Germinal center (tissue), 1 donor: ENCODE data around the gene UEVLD.
"Not testable (repeated sequence)": the region's sequence is repeated elsewhere in the genome, so short reads cannot be mapped to it uniquely, and the experiment has no call there.

Experiments used
- DNase-seq: peaks from one replicate; pipeline ENCODE4 v3.0.0; 2012; ENCODE audit warnings: mixed read lengths, low spot score

Gene UEVLD

GRCh38 chr11:18588297-18589252 lies at the start of gene UEVLD:
TSS of gene UEVLD (minus strand) at chr11:18588734. CDS start at chr11:18588654, 80 bp downstream.
- peak; percentile 81 for DNase-seq

GRCh38 chr11:18634140-18635032 lies 45.9 kb upstream of the UEVLD start, which contains the start of gene SPTY2D1:
TSS of gene SPTY2D1 (minus strand) at chr11:18634342. CDS start at chr11:18634257, 85 bp downstream.
- DNase-seq = peak; percentile 95

- peak; percentile 14 for DNase-seq
Measured at GRCh38 chr11:18633256-18634139, 45.0 kb upstream of the UEVLD start.

DNA sequence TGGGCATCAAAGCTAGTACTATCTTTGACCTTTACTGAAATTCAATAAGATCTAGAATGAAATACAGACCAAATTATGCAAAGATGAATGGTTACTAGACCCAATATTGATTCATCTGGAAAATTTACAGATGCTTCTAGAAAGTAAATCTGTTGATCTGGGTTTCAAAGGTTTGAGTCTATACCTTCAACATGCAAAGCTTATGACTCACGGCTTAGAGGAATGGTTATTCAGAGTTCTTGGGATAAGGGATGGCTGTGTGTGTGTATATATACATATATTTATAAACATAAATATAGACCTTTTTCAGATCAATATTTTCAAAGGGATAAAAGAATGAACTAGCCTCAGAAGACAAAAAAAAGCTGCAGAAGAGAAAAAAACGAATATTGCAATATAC lies 44.3 kb upstream of the UEVLD start:
- no peak for DNase-seq

GRCh38 chr11:18624161-18624560 lies 35.6 kb upstream of the UEVLD start:
- DNase-seq = no peak

- DNase-seq = no peak
Measured at GRCh38 chr11:18623707-18624106, 35.2 kb upstream of the UEVLD start.

DNA sequence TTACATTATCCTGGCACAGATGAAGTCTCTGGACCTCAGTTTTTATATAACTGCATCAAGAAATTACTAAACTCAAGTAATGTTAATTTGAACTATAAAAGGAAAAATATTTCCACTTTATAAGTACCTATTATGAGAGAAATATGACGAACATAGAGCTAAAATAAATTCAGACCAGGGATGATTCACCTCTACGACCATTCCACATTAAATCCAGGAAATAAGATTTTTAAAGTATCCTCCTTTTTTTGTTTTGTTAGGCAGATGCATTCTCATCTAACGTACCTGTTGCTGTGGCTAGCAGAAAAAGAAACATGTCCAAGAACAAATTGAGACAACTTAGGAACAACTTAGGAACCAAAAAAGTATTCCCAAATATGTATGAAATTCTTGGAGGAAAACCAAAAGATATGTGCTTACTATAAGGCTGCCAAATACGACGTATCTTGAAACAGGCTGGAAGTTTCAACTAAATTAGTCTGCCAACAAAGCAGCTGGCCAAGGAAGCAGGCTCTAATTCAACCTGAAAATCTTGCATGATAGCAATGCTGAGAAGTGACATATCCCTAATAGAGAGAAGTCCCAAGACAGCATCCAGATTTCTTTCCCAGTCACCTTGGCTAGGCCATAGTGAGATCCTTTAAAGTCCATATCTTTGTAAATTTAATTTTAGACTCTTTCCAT lies 29.9 kb upstream of the UEVLD start:
- DNase-seq = no peak

GRCh38 chr11:18617688-18618341 lies 29.3 kb upstream of the UEVLD start:
- no peak for DNase-seq

DNA sequence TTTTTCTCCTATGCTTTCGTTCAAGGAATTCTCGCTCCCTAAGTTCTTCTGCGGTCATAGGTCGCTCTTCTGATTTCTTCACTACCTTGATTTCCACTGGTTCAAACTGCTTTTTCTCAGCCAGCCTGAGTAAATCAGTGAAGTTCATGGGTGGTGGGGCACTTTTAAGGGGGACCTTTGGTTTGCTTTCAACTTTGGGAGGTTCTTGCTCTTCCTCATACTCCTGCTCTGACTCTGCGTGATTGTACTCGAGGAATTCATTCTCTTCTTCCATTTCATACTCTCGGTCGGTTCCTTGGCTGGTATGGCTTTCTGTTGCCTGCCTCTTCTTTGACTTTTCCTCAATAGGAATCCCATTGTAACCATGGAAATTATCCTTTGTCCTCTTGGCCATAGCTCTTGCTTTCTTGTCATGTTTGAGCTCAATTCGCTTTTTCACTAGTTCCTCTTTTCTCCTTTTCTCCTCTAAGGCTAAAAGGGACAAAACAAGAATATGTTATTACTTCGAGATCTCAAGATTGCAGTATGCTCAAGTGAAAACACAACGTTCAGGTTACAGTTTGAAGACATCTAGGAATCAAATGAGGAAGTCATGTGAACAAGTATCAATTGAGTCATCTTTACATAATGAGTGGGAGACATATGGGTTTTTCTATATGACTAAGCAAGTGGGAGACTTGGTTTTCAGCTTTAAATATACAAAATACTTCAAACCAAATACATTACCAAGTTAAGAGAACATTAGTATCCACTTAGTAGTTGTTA lies 27.3 kb upstream of the UEVLD start:
- no peak for DNase-seq

DNA sequence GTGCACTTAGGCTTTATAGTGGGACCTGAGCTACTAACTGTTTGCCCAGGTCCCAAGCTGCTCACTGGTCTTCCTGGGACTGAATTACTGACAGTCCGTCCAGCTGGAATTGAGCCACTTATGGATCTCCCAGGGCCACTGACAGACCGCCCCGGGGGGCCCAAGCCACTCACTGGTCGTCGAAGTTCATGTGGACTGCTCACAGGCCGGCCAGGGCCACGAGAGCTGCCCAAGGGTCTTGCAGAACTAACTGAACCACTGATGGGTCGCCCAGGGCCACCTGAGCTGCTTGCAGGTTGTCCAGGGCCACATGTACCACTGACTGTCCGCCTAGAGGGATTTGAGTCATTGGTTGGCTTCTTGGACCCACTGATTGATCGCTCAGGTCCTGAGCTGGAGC lies 26.1 kb upstream of the UEVLD start:
- DNase-seq = no peak

DNA sequence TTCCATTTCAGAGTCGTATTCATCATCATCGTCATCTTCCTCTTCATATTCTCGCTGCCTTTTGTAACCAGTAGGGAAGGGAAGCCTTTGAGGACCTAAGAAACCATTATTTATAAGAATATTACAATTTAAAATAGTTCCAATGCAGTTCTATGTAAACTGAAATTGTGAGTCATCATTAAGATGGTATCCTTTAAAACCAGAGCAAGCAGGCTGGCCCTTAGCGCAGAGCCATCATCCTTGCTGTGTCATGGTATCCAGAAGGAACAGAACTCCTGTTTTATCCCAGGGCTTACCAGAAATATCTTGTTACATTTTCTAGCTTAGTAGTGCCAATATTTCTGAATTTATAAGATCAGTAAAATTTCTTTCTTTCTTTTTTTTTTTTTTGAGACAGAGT lies 23.9 kb upstream of the UEVLD start:
- DNase-seq = no peak

GRCh38 chr11:18611196-18611595 lies 22.7 kb upstream of the UEVLD start:
- no peak for DNase-seq

- DNase-seq = no peak
Measured at GRCh38 chr11:18608376-18608775, 19.8 kb upstream of the UEVLD start.

DNA sequence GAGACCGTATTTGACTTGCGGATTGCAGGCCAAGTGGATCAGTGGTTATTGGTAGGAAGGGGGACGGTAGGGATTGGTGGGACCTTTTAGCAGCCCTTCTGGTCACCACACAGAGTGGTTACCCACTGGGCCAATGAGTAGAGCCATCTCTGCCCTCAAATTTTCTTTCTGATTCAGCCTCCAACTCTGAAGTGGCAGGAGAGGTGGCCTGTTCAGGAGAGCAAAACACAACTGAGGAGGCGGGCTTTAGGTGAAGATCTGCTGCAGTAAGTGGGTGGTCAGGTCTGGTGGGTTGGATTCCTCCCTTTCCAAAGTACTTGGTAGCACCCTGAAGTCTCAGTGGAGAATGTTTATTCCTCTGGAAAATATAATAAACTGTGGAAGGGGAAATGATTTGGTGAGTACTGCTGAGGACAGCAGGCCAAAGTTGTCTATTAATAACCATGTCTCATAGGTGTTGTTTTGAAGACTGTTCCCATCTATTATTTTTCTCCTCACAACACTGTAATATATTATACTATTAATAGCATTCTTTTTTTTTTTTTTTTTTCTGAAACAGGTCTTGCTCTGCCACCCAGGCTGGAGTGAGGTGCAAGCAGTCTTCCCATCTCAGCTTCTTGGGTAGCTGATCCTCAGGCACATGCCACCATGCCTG lies 12.5 kb upstream of the UEVLD start:
- no peak for DNase-seq

- no peak for DNase-seq
Measured at GRCh38 chr11:18599739-18600230, 11.3 kb upstream of the UEVLD start, which contains the start of gene MISFA. TSS of gene MISFA (plus strand) at chr11:18599789. CDS start at chr11:18599929, 140 bp downstream.

- no peak for DNase-seq
Measured at GRCh38 chr11:18594999-18595749, 6.6 kb upstream of the UEVLD start.

DNA sequence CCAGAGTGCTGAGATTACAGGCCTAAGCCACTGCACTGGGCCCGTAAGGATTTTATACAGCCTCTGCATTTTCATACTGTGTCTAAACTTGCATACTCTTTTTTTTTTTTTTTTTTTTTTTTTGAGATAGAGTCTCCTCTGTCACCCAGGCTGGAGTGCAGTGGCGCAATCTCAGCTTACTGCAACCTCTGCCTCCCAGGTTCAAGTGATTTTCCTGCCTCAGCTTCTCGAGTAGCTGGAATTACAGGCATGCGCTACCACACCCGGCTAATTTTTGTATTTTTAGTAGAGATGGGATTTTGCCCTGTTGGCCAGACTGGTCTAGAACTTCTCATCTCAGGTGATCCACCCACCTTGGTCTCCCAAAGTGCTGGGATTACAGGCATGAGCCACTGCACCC lies 5.6 kb upstream of the UEVLD start:
- not testable (repeated sequence) for DNase-seq

GRCh38 chr11:18590571-18590970 lies 2.0 kb upstream of the UEVLD start:
- DNase-seq = no peak
